ENCODE results near the gene CBX2. TPM values are rescaled to one million over a fixed set of nuclear protein-coding genes. Genes with fewer than 3 reads are reported as not detected.

The CBX2 gene
- polyA plus RNA-seq, 3 donors = 23.7 to 31.8 (median 26.9) TPM

- no peak for DNase-seq (ENCODE audit: extremely low read depth in 1 of 11, low read depth in 9 of 11, low spot score in 4 of 11)
Observed at GRCh38 chr17:79794659-79795511, 16.9 kb downstream of the CBX2 start.

DNA sequence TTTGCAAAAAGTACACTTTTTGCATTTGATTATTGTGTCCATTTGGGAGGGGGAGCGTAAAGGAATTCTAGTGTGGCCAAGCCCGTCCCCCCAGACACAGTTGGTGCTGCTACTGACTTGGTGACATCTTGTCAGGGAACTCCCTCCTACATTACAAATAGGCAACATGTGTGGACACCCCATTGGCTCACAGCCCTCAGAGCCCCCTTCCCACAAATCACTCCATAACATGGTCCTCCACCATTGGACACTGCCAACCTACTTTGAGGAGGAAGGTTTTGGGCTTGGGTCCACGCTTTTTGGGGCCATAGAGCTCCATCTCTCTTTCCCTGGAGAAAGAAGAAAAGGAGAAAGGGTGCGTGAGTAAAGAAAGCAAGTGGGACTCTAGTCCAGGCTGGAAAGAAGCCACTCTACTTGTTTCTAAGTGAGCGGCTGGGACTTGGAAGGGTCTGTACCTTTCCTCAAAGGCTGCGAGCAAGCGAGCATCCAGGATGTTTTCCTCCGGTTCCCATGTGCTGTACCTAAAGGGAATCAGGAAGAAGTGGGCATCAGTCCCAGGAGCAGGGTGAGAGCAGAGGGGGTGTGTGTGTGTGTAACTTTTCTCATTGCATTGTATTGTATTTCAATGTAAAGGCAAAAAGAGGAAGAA, 18.0 kb downstream of the CBX2 start:
- no peak for DNase-seq (ENCODE audit: extremely low read depth in 1 of 11, low read depth in 9 of 11, low spot score in 4 of 11)

- DNase-seq (ENCODE audit: extremely low read depth in 1 of 11, low read depth in 9 of 11, low spot score in 4 of 11) = no peak
Observed at GRCh38 chr17:79796444-79796762, 18.5 kb downstream of the CBX2 start.

DNA sequence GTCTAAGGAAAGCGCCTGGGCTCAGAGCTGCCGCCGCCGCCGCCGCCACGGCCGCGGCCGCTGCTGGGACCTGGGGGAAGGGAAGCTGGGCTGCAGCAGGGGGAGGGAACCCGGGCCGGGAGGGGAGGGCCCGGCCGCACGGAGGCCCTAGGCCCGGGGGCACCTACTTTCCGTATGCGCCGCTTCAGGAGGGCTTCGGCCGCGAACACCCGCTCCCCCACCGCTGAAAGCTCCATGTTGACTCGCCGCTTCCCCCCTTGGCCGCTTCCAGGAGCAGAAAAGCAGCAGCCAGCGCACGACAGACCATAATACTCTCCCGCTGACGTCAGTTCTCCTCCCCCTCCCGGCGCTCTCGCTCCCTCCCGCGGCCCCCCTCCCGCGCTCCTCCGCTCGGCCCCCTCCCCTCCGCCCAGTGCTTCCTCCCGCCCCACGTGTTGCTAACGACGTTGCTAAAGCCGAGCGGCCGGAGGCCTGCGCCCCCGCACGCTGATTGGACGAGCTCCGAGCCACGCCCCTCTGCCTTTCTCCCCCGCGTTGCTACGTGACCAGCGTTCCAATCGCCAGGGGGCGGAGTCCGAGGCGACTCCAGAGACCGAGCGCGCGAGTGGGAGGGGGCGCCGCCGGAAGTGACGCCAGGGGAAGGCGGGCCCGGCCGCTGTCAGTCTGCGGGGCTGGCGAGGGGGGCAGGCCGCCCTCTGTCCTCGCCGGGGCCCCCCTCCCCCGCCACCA, 19.0 kb downstream of the CBX2 start, which contains the start of gene CBX8:
Gene CBX8 (minus strand): TSS at position 315 of the 729 bp plus-strand sequence. CDS start 79 bp downstream, at position 236.
- DNase-seq (ENCODE audit: extremely low read depth in 1 of 11, low read depth in 9 of 11, low spot score in 4 of 11) = peak; percentile 97 to 100 (median 99)

DNA sequence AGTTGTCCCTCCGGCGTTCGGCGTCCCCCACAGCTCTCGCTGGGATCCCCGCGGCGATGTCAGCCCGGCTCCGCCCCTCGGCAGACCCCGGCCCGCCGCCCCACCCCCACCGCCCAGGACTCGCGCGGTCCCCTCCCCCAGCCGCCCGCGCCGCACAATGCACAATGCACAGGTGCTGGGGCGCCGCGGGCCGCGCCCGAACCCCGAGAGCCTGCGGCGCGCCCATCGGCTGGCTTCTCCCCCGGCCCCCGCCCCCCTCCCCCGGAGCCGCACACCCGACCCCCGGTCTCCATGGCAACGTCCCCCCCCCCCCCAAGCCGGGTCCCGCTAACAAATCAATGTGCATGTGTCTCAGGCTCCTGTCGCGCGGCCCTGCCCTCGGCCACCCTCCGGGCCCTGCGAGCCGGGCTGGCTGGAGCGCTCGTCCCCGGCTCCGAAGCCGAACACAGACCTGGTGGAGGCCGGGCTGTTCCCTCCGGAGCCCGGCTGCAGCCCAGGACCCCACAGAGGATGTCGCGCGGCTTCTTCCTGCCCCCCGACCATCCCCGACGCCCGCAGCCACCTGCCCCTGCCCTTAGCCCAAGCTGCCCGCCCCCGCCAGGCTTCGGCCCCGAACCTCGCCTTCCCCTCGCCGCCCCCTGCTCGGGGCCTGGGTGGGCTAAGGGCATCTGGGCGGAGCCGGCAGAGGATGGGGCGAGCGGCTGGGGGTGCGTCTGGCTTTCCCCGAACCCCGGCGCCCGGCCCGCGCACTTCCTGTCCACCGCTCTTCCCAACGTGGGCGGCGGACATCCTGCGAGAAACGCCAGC, 19.7 kb downstream of the CBX2 start:
- no peak for DNase-seq (ENCODE audit: extremely low read depth in 1 of 11, low read depth in 9 of 11, low spot score in 4 of 11)

DNA sequence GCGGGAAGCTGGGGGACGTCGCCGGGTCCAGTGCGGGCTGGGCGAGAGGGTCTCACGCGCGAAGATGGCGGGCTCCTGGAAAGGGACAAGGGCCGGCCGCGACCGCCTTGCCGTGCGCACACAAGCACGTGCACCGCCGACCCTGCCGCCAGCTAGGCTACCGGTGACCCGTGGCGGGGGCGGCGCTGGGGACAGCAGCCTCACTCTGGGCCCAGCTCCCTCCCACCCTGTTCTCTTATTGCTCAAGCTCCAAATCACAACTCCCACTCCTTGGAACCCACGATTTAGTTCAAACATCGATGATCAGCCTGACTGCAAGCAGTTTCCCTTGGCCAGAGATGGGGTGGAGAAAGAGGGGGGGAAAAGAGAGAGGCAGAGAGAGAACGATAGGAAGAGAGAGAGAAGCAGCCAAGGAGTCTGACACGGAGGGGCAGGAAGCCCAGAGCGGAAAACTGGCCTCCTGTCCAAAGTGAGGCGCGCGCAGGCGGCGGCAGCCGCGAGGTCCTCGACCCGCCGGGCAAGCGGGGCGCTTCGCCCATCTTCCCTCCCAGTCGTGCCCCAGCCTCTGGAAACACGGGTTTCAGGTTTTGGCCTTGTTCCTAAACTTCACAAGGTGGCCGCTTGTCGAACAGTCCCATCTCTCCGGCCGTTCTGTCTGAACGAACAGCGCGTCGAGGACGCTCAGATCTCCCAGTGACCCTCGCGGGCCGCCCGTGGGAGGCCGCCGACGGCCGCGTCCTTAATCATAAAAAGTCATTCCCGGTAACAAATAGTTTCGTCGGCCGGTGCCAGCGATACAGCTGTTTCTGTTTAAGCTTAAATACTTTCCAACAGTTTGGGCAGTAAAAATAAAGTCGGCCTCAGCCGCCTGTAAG, 20.6 kb downstream of the CBX2 start:
- no peak for DNase-seq (ENCODE audit: extremely low read depth in 1 of 11, low read depth in 9 of 11, low spot score in 4 of 11)

DNA sequence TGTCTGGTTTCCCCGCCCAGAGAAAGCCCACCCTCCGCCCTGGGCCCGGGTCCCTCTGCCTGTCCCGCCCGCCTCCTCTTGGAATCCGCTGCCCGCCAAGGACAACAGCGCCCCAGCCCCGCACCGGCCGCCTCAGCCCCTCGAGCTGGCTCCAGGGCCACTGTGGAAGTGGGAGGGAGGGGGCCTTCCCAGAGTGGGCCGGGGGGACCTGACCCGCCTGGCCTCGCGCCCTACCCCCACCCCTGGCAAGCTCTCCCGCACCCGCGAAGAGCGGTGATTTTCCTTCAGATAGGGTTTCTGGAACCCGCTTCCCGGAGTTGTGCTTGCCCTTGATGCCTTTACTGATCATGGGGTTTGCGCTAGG, 21.2 kb downstream of the CBX2 start:
- no peak for DNase-seq (ENCODE audit: extremely low read depth in 1 of 11, low read depth in 9 of 11, low spot score in 4 of 11)

GRCh38 chr17:79799538-79800324, 21.8 kb downstream of the CBX2 start:
- no peak for DNase-seq (ENCODE audit: extremely low read depth in 1 of 11, low read depth in 9 of 11, low spot score in 4 of 11)

DNA sequence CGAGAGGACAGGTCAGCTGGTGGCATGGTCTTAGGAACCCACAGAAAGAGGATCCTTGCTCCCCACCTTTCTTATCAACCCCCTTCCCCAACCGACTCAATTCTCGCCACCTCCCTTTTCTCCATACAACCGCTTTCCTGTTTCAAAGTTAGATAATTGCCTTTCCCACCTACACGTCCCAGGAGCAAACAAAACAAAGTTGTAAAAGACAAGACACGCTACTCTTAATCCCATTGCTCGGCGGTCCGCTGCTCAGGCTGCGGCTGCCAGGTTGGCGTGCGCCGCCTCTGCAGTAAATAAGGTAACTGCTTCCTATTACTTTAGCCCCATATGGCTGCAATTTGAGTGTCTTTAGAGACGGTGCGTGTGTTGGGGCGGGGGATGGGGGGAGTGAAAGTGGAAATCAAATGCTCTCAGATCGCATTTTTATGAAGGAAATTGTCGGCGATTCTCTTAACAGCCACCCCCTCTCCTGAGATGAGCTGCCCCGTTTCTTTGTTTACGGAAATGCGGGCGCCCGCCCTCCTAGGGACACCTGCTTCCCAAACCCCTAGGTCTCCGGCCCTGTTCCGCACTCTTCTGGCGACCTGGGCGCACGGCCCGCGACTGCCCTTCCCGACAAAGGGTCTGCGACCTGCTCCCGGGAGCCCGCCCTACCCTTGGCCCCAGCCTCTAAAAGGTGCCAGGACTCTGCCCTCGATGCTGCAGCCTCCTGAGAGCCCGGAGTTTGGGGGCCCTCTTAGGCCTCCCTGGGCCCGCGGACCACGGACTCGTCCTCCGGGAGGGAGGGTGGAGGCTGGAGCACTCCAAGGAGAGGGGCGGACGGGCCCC, 22.6 kb downstream of the CBX2 start:
- no peak for DNase-seq (ENCODE audit: extremely low read depth in 1 of 11, low read depth in 9 of 11, low spot score in 4 of 11)

- DNase-seq (ENCODE audit: extremely low read depth in 1 of 11, low read depth in 9 of 11, low spot score in 4 of 11) = no peak
Observed at GRCh38 chr17:79801156-79802038, 23.4 kb downstream of the CBX2 start.

GRCh38 chr17:79802039-79802735, 24.2 kb downstream of the CBX2 start:
- DNase-seq (ENCODE audit: extremely low read depth in 1 of 11, low read depth in 9 of 11, low spot score in 4 of 11) = no peak

GRCh38 chr17:79802736-79803420, 24.9 kb downstream of the CBX2 start:
- DNase-seq (ENCODE audit: extremely low read depth in 1 of 11, low read depth in 9 of 11, low spot score in 4 of 11) = no peak

- no peak for DNase-seq (ENCODE audit: extremely low read depth in 1 of 11, low read depth in 9 of 11, low spot score in 4 of 11)
Observed at GRCh38 chr17:79803421-79803996, 25.6 kb downstream of the CBX2 start.
